D721Med (cell line): Measurements from ENCODE around the gene NXPH2.

Experiments used
- DNase-seq: peaks from one replicate; pipeline ENCODE4 v3.0.0; 2011; ENCODE audit warnings: low spot score; ENCODE audit not compliant: insufficient read length
- FAIRE-seq: peaks from 2 replicates; lab custom pipeline; 2011; peaks lifted over from hg19 to GRCh38; lab: Jason Lieb, UNC
- TF ChIP-seq, protein P1 (sequence below): IDR thresholded peaks from 2 replicates; pipeline ENCODE4 v1.5.1; 2012; ENCODE audit warnings: mild to moderate bottlenecking, control low read depth; ENCODE audit not compliant: insufficient read depth; ENCODE audit errors: missing control alignments

NXPH2 gene

DNA sequence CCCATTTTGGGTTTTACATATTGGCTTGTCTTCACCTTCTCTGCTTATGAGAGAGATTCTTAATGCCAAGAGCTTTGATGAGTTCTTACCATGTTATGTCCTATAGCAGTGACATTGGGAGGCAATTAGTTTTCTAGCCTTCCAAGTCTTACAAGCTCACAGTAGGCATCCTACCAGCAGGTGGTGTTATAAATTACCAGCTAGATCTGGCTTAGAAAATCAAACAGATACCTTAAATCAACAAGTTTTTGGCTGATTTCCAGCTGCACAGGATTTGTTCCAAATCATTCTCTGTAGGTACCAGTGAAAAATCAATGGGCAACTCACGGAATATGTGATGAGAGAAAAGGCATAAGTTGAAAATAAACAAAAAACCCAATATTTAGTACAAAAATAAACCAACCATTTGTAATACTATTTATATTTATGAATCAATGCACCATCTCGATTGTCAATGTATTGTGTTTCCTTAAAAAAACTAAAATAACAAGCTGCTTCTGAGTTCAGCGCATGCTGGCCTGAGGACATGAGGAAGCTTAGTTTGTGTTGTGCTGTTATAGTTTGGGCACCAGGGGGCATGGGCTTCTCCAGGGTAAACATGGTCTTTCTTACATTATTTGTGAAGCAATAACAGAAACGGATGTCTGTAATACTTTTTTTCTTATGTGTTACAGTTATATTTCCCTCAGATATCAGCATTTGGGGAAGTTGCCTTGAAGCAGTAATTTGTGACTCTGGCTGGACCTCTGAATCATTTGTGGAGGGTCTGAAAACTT lies 34.1 kb upstream of the NXPH2 start:
- no peak for DNase-seq
- no peak for FAIRE-seq

DNA sequence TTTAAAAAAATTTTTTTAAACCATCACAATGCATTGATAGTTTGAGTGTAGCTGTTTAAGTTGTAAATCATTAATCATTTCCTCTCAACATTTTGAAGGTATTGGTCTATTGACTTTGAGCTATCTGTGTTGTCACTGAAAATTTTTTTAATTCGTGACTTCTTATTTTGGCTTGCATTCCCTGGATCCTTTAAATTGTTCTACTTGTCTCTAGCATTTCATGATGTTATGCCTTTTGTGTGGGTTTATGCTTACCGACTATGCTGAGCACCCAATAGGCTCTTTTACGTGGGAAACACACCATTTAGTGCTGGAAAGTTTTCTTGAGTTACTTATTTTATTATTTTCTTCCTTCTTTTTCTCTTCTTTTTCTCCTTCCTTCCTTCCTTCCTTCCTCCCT lies 31.2 kb upstream of the NXPH2 start:
- TF ChIP-seq, protein P1, sequence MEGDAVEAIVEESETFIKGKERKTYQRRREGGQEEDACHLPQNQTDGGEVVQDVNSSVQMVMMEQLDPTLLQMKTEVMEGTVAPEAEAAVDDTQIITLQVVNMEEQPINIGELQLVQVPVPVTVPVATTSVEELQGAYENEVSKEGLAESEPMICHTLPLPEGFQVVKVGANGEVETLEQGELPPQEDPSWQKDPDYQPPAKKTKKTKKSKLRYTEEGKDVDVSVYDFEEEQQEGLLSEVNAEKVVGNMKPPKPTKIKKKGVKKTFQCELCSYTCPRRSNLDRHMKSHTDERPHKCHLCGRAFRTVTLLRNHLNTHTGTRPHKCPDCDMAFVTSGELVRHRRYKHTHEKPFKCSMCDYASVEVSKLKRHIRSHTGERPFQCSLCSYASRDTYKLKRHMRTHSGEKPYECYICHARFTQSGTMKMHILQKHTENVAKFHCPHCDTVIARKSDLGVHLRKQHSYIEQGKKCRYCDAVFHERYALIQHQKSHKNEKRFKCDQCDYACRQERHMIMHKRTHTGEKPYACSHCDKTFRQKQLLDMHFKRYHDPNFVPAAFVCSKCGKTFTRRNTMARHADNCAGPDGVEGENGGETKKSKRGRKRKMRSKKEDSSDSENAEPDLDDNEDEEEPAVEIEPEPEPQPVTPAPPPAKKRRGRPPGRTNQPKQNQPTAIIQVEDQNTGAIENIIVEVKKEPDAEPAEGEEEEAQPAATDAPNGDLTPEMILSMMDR = no peak
- no peak for FAIRE-seq
- no peak for DNase-seq

More for the DNA sequence above, 34.1 kb upstream of the NXPH2 start:
- TF ChIP-seq, protein P1 = peak; percentile 11

DNA sequence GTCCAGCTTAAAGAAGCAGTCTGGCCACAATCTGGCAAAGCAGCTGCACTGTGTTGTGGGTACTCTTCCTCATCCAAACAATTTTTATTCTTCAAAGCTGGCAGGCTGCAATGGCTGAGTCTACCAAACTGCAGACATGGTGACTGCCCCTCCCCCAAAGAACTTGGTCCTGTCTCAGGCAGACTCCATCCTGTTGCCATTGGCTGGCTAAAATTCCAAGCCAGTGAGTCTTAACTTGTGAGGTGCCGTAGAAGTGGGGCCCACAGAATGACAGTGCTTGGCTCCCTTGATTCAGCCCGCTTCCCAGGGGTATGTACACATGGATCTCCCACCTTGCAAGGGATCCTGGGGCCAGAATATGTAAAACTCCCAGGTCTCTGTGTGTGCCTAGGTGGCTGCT lies 14.5 kb upstream of the NXPH2 start:
- no peak for FAIRE-seq
- DNase-seq = no peak
- TF ChIP-seq, protein P1 = no peak

DNA sequence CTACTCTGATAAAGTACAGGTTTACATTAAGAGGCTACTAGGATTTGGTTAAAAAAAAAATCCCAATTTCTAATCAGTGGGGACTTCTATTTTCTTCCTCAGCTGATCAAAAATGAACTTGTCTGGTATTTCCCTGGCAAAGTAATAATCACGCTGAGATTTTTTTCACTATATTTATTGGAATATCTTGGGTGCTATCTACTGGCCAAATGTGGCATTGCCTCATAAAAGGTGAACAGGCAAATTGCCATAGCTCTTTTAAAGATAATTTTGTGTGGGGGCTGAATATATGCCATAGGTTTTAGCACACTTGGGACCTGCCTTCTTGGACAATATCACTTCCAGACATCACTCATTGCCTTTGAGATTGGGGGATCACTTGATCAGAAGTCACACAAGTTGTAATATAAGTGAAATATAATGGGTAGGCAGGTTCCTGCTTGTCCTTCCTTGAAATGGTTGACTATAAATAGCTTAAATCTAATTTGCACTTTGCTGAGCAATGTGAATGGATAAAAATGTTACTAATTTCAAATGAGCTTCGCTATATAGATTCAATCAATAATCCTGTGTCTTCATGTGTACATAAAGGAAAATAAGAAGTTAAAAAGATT lies 7.0 kb upstream of the NXPH2 start:
- TF ChIP-seq, protein P1 = peak; percentile 92
- DNase-seq (no peak), FAIRE-seq (peak; percentile 72)

DNA sequence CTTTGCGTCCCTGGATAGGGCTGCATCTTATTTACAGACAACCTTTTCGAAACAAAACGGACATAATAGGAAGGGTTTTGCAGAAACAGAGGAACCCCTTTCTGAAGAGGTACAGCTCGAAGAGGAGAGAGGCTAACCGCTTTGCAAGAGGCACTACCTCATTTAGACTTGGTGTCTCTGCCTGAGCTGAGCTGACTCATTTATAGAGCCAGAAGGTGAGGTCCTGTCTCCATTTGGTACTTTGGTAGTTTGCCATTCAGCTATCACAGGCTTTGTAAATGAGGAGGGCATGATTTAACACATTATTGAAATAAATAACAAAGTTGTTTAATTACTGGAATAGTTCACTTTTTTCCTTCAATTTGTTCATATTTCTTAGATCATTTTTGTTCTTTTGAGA lies 2.2 kb upstream of the NXPH2 start:
- TF ChIP-seq, protein P1 = no peak
- DNase-seq (no peak), FAIRE-seq (no peak)

DNA sequence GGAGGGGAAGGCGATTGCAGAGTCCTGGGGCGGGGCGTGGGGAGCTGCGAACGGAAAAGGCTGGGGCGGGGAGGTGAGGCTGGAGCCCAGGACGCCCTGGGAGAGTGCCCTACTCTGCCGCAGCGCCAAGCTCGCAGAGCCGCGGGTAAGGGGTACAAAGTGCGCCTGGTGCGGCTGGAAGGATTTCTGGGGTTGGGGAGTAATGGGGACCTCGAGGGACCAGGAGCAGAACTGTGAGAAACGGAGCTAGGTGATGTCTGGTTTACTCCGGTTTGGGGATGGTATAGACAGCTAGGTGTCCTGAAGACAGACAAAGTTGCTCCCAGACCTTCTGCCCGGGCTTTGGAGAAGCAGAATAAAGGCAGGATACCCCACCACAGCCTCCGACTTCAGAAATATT lies 718 bp upstream of the NXPH2 start:
- no peak for FAIRE-seq
- TF ChIP-seq, protein P1 = no peak
- DNase-seq = no peak

DNA sequence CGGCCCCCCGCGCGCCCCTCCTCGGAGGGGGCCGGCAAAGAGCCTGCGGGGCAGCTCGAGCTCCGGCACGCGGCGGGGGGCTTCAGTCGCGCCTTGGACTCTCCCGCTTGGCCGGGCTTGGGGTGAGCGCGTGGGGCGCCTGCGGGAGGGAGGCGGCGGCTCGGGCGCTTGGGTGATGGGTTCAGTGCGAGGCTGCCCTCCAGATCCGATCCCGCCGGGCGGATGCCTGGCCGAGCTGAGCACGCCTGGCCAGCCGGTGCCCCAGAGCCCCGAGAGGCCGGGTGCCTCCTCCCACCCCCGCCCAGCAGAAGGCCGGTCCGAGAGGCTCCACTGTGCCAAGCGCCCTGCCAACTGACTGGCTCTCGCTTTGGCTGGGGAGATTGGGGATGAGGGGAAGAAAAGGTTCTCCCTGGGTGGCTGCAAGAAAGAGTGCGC lies 273 bp upstream of the NXPH2 start:
- TF ChIP-seq, protein P1 = no peak
- FAIRE-seq (no peak), DNase-seq (no peak)
